WTC11 (cell line): ENCODE data around the gene PPIG.

ENCODE experiments used
- CREB1 ChIP-seq: sonication (generic); formaldehyde crosslinking; IDR thresholded peaks from 2 replicates; pipeline ENCODE4 v1.8.0; 2023; ENCODE audit warnings: mild to moderate bottlenecking, missing genetic modification reagents
- CTCF ChIP-seq: fragments of 200-600 bp; IDR thresholded peaks from 2 replicates; pipeline ENCODE4 v1.8.0; 2022; ENCODE audit warnings: antibody characterized with exemption
- E2F4 ChIP-seq: sonication (generic); formaldehyde crosslinking; IDR thresholded peaks from 2 replicates; pipeline ENCODE4 v1.8.1; 2022; ENCODE audit warnings: low read depth, mild to moderate bottlenecking, moderate library complexity, missing genetic modification reagents, borderline replicate concordance
- ERG ChIP-seq: fragments of 250-450 bp; sonication (Bioruptor Pico); IDR thresholded peaks from 2 replicates; pipeline ENCODE4 v1.8.0; 2021; ENCODE audit warnings: mild to moderate bottlenecking
- HMGA2 ChIP-seq: fragments of 250-450 bp; sonication (Bioruptor Pico); IDR thresholded peaks from 2 replicates; pipeline ENCODE4 v1.4.0; 2021; ENCODE audit warnings: mild to moderate bottlenecking, moderate library complexity

- TF ChIP-seq CTCF = no peak
- TF ChIP-seq E2F4 (CRISPR knock-in tag) = no peak
- no peak for TF ChIP-seq ERG (CRISPR knock-in tag)
- no peak for TF ChIP-seq CREB1 (CRISPR knock-in tag)
- no peak for TF ChIP-seq HMGA2 (CRISPR knock-in tag)
Measured at GRCh38 chr2:169640104-169640503, 56.0 kb downstream of the PPIG start.
